GOT3 (cell line): ENCODE results near the gene RAB4B.
"Not testable (repeated sequence)": the region's sequence is repeated elsewhere in the genome, so short reads cannot be mapped to it uniquely, and the experiment has no call there.

Experiments used
- DNase-seq: peaks from one replicate; lab custom pipeline; 2025; ENCODE audit warnings: mixed read lengths; lab: John Stamatoyannopoulos, UW

RAB4B gene

GRCh38 chr19:40822704-40823553 lies 44.9 kb downstream of the RAB4B start:
- DNase-seq: not testable (repeated sequence)

- not testable (repeated sequence) for DNase-seq
Observed at GRCh38 chr19:40824916-40825315, 46.9 kb downstream of the RAB4B start.

GRCh38 chr19:40825460-40826095 lies 47.5 kb downstream of the RAB4B start:
- not testable (repeated sequence) for DNase-seq

DNA sequence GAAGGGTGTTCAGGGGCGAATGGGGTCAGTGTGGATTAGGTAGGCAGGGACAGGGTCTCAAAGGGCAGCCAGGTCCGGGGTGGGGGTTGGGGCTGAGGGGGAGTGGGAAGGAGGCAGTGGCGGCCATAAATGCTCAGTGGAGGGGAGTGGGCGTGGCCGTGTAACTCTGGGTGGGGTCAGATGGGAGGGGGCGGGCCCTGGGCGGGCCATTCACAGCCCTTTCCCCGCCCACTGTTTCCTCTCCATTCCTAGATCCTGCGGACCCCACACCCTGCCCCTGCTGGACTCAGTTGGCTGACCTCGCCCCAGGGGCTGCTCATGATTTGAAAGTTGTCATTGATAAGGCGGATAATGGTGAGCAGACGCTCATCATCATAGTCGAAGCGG lies 48.3 kb downstream of the RAB4B start:
- not testable (repeated sequence) for DNase-seq

- not testable (repeated sequence) for DNase-seq
Observed at GRCh38 chr19:40826699-40827385, 48.8 kb downstream of the RAB4B start.

- no peak for DNase-seq
Observed at GRCh38 chr19:40827386-40828247, 49.6 kb downstream of the RAB4B start.

GRCh38 chr19:40829205-40829604 lies 51.2 kb downstream of the RAB4B start:
- DNase-seq: no peak

DNA sequence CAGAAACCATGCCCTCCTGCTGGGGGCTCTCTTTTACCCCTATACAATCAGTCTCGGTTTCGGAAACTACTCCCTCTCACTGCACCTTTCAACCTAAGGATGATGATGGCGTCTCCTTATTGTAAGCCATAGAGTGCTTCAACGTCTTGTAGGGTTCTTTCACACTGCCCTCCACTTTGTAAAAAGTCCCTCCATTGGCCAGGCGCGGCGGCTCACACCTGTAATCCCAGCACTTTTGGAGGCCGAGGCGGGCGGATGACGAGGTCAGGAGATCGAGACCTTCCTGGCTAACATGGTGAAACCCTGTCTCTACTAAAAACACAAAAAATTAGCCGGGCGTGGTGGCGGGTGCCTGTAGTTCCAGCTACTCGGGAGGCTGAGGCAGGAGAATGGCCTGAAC lies 52.7 kb downstream of the RAB4B start:
- DNase-seq: not testable (repeated sequence)

- no peak for DNase-seq
Observed at GRCh38 chr19:40831502-40832430, 53.7 kb downstream of the RAB4B start.

- not testable (repeated sequence) for DNase-seq
Observed at GRCh38 chr19:40832431-40832790, 54.4 kb downstream of the RAB4B start.

GRCh38 chr19:40833728-40834533 lies 55.9 kb downstream of the RAB4B start:
- not testable (repeated sequence) for DNase-seq

- no peak for DNase-seq
Observed at GRCh38 chr19:40836754-40837429, 58.8 kb downstream of the RAB4B start.

- DNase-seq: not testable (repeated sequence)
Observed at GRCh38 chr19:40838477-40838876, 60.4 kb downstream of the RAB4B start.

DNA sequence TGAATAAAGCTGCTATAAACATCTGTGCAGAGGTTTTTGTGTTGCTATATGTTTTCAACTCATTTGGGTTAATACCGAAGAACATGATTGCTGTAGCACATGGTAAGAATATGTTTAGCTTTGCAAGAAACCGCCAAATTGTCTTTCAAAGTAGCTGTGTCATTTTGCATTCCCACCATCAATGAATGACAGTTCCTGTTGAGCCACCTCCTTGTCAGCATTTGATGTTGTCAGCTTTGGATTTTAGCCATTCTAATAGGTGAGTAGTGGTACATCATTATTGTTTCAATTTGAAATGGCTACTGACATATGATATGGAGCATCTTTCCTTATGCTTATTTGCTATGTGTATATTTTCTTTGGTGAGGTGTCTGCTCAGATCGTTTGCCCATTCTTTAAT lies 64.0 kb downstream of the RAB4B start:
- DNase-seq: not testable (repeated sequence)

GRCh38 chr19:40842997-40843652 lies 65.1 kb downstream of the RAB4B start:
- DNase-seq: not testable (repeated sequence)

DNA sequence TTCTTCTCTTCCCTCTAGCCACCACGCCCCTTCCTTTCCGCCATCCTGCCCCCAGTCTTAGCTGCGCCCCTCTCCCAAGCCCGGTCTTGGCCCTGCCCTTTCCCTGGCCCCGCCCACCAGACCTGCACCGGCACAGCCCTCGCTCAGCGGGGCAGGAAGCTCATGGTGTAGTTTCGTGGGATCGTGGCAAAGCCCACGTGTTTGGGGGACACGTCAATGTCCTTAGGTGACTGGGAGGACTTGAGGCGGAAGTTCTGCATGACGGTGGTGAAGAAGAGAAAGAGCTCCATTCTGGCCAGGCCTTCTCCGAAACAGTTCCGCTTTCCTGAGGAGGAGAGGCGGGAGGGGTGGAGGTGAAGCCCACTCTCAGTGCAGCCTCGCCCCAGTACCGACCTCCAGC lies 65.6 kb downstream of the RAB4B start:
- not testable (repeated sequence) for DNase-seq
